Fibroblast of lung (primary cell): ENCODE measurements around the gene RNU4-1.

Experiments
- EZH2 ChIP-seq: IDR thresholded peaks from 2 replicates; pipeline ENCODE4 v1.5.1; 2012; ENCODE audit warnings: low read length, control low read depth, mild to moderate bottlenecking; ENCODE audit errors: missing control alignments
- TF ChIP-seq, protein P1 (sequence below), 2 donors: IDR thresholded peaks in 1 of 2; conservative IDR thresholded peaks in 1 of 2; 1 replicate in 1 of 2; 2 replicates in 1 of 2; pipeline ENCODE4 v1.5.1; 2011 to 2012; ENCODE audit warnings: low read length in 2 of 2, control low read depth in 1 of 2, inconsistent platforms in 1 of 2, low read depth in 1 of 2, mild to moderate bottlenecking in 1 of 2

GRCh38 chr12:120283318-120283717 is 9.7 kb downstream of the RNU4-1 start:
- TF ChIP-seq, protein P1, sequence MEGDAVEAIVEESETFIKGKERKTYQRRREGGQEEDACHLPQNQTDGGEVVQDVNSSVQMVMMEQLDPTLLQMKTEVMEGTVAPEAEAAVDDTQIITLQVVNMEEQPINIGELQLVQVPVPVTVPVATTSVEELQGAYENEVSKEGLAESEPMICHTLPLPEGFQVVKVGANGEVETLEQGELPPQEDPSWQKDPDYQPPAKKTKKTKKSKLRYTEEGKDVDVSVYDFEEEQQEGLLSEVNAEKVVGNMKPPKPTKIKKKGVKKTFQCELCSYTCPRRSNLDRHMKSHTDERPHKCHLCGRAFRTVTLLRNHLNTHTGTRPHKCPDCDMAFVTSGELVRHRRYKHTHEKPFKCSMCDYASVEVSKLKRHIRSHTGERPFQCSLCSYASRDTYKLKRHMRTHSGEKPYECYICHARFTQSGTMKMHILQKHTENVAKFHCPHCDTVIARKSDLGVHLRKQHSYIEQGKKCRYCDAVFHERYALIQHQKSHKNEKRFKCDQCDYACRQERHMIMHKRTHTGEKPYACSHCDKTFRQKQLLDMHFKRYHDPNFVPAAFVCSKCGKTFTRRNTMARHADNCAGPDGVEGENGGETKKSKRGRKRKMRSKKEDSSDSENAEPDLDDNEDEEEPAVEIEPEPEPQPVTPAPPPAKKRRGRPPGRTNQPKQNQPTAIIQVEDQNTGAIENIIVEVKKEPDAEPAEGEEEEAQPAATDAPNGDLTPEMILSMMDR (conservative IDR thresholded peaks at IDR 0.05 in 1 of 2, IDR thresholded peaks at IDR 0.05 in 1 of 2; ENCODE audit: low read depth in 1 of 2, low read length in 2 of 2) = no peak
- no peak for TF ChIP-seq EZH2
